Cerebellar cortex (tissue), 1 donor: Measurements from ENCODE around the gene IGSF9.

Experiments
- DNase-seq: peaks from one replicate; pipeline ENCODE4 v3.0.0-alpha.2; 2015; ENCODE audit warnings: low spot score

Gene IGSF9

DNA sequence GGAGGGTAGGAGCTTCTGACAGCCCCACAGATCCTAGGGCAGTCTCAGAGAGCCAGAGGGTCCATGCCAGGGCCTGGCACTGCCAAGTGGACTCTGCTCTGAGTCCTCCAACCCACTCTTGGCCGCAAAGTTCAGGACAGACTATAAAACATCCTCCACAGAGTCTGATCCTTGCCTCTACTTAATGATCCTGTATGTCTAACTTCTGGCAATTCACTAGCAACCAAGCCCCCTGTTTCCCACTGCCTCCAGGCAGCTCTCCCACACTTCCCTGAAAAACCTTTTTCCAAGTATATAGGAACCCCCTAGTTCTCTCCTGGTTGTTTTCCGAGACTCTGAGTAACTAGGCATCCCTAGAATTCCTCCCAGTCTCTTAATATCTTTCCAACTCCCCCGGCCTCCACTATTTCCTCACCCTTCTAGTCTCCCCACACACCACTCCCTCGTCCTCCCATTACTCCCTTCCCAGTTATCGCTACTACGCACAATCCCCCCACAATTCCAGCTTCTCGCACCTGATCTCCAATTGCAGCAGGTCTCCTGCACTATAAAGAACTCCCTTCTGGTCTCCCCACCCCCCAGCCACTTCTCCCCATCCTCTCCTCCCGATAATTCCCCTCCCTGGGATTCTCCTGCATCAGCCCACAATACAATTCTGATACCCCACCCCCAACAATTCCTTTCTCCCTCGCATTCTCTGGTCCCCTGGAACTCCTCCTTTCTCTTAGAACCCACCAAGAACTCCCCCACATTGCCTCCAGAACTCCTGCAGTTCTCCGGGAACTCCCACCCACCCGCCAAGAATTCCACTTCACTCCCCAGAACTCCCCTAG lies 574 bp downstream of the IGSF9 start:
- DNase-seq: no peak

GRCh38 chr1:159943908-159944622 lies 1.3 kb downstream of the IGSF9 start:
- DNase-seq: no peak

- no peak for DNase-seq
Measured at GRCh38 chr1:159943278-159943640, 2.2 kb downstream of the IGSF9 start.

- DNase-seq: no peak
Measured at GRCh38 chr1:159942632-159943277, 2.7 kb downstream of the IGSF9 start.

DNA sequence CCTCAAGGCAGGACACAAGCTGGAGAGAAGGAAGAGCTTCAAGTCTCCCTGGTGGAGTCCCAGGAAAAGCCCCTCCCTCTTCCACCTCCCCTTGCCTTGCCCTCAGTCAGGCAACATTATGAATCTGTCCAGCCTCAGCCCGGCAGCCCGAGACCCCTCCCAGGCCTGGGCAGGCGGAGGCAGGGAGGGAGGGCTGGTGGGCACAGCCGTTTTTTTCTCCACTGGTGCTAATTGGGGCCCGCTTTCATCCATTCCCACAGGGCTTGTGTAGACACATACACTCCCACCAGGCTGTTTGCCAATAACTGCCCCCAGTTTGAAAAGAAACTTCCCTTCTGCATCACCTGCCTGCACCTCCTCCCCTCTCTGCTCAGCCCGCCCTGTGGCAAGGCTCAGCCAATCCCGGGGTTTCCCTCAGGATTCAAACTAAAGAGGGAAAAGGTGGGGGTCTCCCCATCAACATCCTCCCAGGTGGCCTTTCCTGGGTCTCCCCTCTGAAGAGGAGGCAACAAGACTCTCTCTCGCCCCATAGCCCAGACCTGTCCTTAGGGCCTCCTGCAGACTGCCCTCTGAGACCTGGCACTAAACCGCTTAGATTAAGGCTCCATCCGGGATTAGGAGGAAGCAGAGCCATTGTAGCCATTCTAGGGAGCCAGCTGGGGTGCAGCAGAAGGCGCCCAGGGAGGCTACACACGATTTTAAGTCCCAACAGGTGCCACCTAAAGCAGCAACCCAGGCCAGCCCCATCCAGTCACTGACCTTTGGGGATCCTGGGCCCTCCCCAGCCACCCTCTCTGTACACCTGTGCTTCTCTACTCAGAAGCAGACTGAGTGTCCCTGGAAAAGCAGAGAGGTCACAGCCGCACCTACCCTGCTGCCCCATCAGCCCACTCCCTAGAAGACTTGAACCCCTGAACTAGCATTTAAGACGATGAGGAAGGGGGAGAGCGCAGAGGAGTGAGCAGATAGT lies 3.5 kb downstream of the IGSF9 start:
- DNase-seq: no peak

- no peak for DNase-seq
Measured at GRCh38 chr1:159941141-159941540, 4.3 kb downstream of the IGSF9 start.

- DNase-seq: peak; percentile 43
Measured at GRCh38 chr1:159940006-159940620, 5.3 kb downstream of the IGSF9 start.

- DNase-seq: no peak
Measured at GRCh38 chr1:159939678-159940002, 5.8 kb downstream of the IGSF9 start.

DNA sequence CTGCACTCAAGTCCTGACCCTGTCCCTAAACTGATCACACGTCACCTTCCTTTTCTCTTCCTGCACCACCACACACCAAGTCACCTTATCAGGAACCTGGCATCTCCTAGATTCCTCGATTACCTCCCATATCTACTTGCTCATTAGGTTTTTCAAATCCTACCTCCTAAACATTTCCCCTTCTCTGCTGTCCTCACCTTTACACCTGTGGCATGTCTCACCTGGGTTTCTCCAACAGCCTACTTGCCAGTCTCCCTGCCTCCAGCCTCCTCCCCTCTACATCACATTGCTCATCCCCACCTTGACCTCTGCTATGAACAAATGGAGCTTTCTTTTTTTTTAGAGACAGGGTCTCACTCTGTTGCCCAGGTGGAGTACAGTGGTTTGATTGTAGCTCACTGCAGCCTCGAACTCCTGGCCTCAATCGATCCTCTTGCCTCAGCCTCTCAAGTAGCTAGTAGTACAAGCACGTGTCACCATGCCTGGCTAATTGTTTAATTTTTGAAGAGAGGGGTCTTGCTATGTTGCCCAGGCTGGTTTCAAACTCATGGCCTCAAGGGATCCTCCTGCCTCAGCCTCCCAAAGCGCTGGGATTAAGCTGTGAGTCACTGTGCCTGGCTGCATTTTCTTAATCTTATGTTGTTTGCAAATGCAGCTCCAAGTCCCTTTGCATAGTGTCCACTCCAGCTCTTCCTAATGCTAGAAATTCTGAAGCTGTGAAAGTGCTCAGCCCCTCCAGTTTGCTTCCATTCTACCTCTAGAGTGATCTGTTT lies 6.3 kb downstream of the IGSF9 start:
- DNase-seq: no peak

- DNase-seq: no peak
Measured at GRCh38 chr1:159938211-159938852, 7.1 kb downstream of the IGSF9 start.

DNA sequence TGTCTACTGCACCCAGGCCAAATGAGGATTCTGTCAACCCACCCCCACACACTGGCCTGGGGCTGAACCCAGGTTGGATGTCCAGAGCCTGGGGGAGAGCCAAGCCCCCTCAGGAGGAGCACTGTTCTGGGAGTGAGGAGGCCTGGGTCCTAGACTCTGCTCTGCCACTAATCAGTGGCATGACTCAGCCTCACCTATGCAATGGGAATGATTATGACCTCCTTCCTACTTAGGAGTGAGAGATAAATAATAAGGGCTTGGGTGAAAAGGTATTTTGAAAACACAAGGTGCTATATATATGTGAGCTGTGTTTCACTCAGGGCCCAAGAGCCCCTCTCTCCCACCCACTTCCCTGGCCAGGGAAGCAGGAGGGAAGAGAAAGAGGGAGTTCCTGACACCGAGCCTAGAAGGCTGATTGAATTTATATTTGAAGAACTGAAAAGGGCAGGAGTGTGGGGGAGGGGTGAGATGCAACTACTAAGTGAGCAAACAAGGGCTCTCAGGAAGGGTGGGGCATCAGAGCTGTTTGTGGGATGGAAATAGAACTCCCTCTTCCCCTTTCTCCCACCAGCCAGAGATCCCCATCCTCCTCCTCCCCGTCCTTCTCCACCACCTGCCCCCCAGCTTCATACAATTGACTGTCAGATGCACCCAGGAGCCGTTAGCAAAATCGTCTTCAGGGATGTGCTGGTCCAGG lies 8.2 kb downstream of the IGSF9 start:
- no peak for DNase-seq

DNA sequence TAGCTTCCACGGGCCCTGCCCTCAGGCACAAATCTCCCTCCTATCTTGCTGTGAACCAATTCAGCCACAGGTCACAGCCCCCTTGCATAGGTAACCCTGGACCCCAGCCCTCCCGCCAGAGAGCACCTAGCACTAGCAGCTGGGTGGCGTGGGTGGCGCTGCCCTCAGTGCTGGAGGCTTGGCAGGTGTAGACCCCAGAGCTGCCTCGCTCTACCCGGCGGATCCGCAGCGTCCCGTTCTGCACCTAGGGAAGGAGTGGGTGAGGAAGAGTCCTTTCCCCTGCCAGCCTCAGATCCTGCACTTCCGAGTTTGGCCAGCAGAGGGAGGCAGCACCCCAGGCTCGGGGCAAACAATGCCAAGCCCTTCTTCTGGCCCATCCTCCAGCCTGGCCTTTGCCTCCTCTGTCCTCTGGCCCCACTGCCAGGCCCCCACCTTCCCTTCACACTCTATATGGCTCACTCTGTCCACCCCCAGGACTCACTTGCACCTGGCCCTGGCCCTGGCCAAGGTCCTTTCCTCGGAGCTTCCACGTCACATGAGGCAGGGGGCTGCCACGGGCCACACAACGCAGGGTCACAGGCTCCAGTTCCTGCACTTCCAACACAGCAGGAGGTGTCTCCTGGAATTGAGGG lies 9.0 kb downstream of the IGSF9 start:
- peak; percentile 37 for DNase-seq

- no peak for DNase-seq
Measured at GRCh38 chr1:159935719-159936272, 9.6 kb downstream of the IGSF9 start.

DNA sequence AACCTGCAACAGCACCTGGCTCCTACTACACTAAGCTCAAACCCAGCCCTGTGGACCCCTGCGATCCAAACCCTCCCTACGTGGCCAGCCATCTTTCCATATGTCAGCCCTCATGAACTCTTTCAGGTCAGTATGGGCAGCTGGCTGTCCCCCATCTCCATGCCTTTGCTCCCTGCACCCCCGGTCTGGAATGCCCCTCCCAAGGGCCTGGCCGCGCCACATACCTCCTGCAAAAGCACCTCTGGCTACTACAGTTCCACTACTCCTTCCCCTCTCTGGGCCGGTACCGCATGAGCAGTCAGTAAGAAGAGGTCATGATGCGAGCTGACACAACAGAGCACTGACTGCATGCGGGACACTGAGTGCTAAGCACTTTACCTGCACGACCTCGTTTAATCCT lies 10.1 kb downstream of the IGSF9 start:
- DNase-seq: no peak

DNA sequence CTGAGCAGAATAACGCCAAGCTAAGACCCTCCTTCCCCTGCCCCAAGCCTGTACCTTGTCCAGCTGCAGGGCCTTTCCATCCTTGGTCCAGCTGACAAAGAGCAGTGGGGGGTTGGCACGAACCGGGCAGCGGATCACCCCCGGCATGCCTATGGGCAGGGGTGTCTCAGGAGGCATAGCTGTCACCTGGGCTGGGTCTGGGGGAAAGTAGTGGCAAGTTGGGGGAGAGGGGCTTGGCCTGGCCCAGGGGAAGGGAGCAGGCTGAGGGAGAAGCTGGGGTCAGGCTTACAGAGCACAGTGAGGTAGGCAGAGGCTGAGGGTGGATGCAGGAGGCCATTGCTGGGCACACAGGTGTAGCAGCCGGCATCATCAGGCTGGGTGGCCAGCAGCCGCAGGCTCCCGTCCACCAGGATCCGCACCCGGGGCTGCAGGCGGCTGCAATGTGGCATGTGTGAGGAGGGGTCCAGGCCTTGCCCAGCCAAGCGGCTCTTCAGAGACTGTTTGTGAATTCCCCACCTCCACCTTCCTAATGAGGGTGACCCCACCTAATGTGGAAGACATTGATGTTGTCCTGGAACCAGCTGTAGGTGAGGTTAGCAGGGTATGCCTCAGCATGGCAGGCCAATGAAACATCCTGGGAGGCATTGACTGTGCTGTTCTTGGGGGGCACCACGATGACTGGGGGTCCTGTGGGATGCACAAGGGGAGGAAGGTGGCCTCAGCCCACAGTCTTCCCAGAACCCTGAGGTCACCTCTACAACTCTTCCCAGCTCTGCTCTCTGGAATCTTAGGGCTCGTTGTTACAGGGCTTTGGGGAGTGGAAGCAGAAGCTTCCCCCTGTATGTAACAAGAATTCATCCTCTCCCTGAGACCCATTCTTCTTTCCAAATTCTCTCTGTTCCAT lies 11.0 kb downstream of the IGSF9 start:
- no peak for DNase-seq

- no peak for DNase-seq
Measured at GRCh38 chr1:159933347-159933746, 12.1 kb downstream of the IGSF9 start.
